B cell (primary cell): ENCODE data around the gene ATXN7L2. TPM values are rescaled to one million over a fixed set of nuclear protein-coding genes. Genes with fewer than 3 reads are reported as not detected.
A peak's percentile ranks its signal among the peaks of the same experiment; 100 is the strongest.

ENCODE experiments used
- ATAC-seq: fragments of 200-7000 bp; cut with Tn5 transposase; one replicate; pipeline ENCODE4 v1.10.0; 2021; ENCODE audit warnings: low read depth, mild to moderate bottlenecking, moderate number of reproducible peaks, moderate library complexity
- CTCF ChIA-PET: fragments of 350-600 bp; sonication (Branson Sonifier 250); formaldehyde crosslinking; loops from one replicate; lab custom pipeline; 2021; ENCODE audit warnings: antibody characterized with exemption, inconsistent platforms; lab: Charles Lee
- POLR2A ChIA-PET: fragments of 350-600 bp; sonication (Branson Sonifier 250); formaldehyde crosslinking; loops from one replicate; lab custom pipeline; 2021; ENCODE audit warnings: antibody characterized with exemption; lab: Charles Lee
- DNase-seq: peaks from one replicate; pipeline ENCODE4 v3.0.0; 2013
- H2AFZ ChIP-seq: 2 replicates; pipeline ENCODE4 v1.6.1; 2012; ENCODE audit warnings: mild to moderate bottlenecking, low read depth, low read length; ENCODE audit not compliant: insufficient read depth, poor library complexity, severe bottlenecking
- H3K27ac ChIP-seq, 2 donors: 1 replicate in 1 of 2; 2 replicates in 1 of 2; pipeline ENCODE4 v1.5.1; 2012 to 2013; ENCODE audit warnings: low read length in 2 of 2, mild to moderate bottlenecking in 2 of 2, moderate library complexity in 1 of 2
- H3K27me3 ChIP-seq, 4 experiments: fragments of 200-600 bp in 1 of 4; sonication (generic) in 1 of 4; replicated peaks in 1 of 4; 1 replicate in 2 of 4; 2 replicates in 2 of 4; pipeline versions ENCODE4 v1.6.1 to v1.7.0; 2013 to 2016; ENCODE audit warnings: low read length in 3 of 4, mild to moderate bottlenecking in 2 of 4, mixed read lengths in 1 of 4, moderate library complexity in 1 of 4; ENCODE audit not compliant: insufficient read depth in 4 of 4, control insufficient read depth in 3 of 4; ENCODE audit errors: control extremely low read depth in 1 of 4
- H3K36me3 ChIP-seq, 2 experiments: replicated peaks in 1 of 2; 1 replicate in 1 of 2; 2 replicates in 1 of 2; pipeline versions ENCODE4 v1.6.1 to v1.7.1; 2013; ENCODE audit warnings: low read length in 1 of 2; ENCODE audit not compliant: insufficient read depth in 2 of 2, control insufficient read depth in 1 of 2; ENCODE audit errors: control extremely low read depth in 1 of 2, extremely low read depth in 1 of 2
- H3K4me1 ChIP-seq, 2 donors: fragments of 200-600 bp in 1 of 2; sonication (generic) in 1 of 2; 1 replicate in 1 of 2; 2 replicates in 1 of 2; pipeline versions ENCODE4 v1.5.1 to v1.6.1; 2013 to 2017; ENCODE audit warnings: low read length in 2 of 2; ENCODE audit not compliant: control insufficient read depth in 2 of 2, insufficient read depth in 2 of 2
- H3K4me2 ChIP-seq: replicated peaks from 2 replicates; pipeline ENCODE3; 2012; ENCODE audit warnings: mild to moderate bottlenecking, low read depth, low read length; ENCODE audit not compliant: poor library complexity, severe bottlenecking
- H3K4me3 ChIP-seq, 5 experiments: fragments of 200-600 bp in 1 of 5; sonication (generic) in 1 of 5; 1 replicate in 3 of 5; 2 replicates in 2 of 5; pipeline versions ENCODE4 v1.5.1 to v1.7.0; 2011 to 2016; ENCODE audit warnings: low read length in 4 of 5, mild to moderate bottlenecking in 4 of 5, low read depth in 2 of 5, control low read depth in 1 of 5, moderate library complexity in 1 of 5; ENCODE audit not compliant: insufficient read depth in 1 of 5; ENCODE audit errors: control extremely low read depth in 1 of 5, extremely low read depth in 1 of 5
- H3K79me2 ChIP-seq: fragments of 200-600 bp; sonication (generic); one replicate; pipeline ENCODE4 v1.6.0; 2016; ENCODE audit warnings: low read length; ENCODE audit not compliant: control insufficient read depth, insufficient read depth
- H3K9ac ChIP-seq: fragments of 200-600 bp; sonication (generic); 2 replicates; pipeline ENCODE4 v1.6.1; 2017; ENCODE audit warnings: mild to moderate bottlenecking, low read length, moderate library complexity
- H3K9me3 ChIP-seq, 3 donors: one replicate each; pipeline versions ENCODE4 v1.6.1 to v1.7.1; 2013; ENCODE audit warnings: low read length in 2 of 3; ENCODE audit not compliant: control insufficient read depth in 2 of 3, insufficient read depth in 1 of 3; ENCODE audit errors: control extremely low read depth in 1 of 3
- H4K20me1 ChIP-seq: 2 replicates; pipeline ENCODE4 v1.6.0; 2012; ENCODE audit warnings: mild to moderate bottlenecking, low read length; ENCODE audit not compliant: insufficient read depth, control insufficient read depth, poor library complexity, severe bottlenecking
- H3K27ac Mint-ChIP-seq: one replicate; pipeline ENCODE4 v1.8.0; 2021; ENCODE audit warnings: mixed read lengths
- H3K27me3 Mint-ChIP-seq: one replicate; pipeline ENCODE4 v1.8.0; 2021; ENCODE audit warnings: mixed read lengths
- H3K4me1 Mint-ChIP-seq: one replicate; pipeline ENCODE4 v1.8.0; 2021; ENCODE audit warnings: mixed read lengths
- H3K4me3 Mint-ChIP-seq: one replicate; pipeline ENCODE4 v1.8.0; 2021; ENCODE audit warnings: mixed read lengths
- H3K9me3 Mint-ChIP-seq: one replicate; pipeline ENCODE4 v1.8.0; 2022; ENCODE audit warnings: mixed read lengths; ENCODE audit not compliant: insufficient read depth
- CTCF ChIP-seq: fragments of 200-600 bp; IDR thresholded peaks from one replicate; pipeline ENCODE4 v1.8.0; 2022; ENCODE audit warnings: antibody characterized with exemption, mild to moderate bottlenecking
- EZH2 ChIP-seq: IDR thresholded peaks from 2 replicates; pipeline ENCODE4 v1.6.1; 2012; ENCODE audit warnings: borderline replicate concordance, low read depth, mild to moderate bottlenecking, moderate library complexity, low read length; ENCODE audit not compliant: insufficient read depth, poor library complexity, severe bottlenecking
- WGBS: methylation state at CpG from one replicate; pipeline ENCODE4 v1.1.5; 2013; ENCODE audit warnings: missing lambda C conversion rate; ENCODE audit not compliant: insufficient coverage; 5-methylcytosine and 5-hydroxymethylcytosine counted together
- intact Hi-C: fragments of 100-400 bp; cut with micrococcal nuclease; formaldehyde crosslinking; loops from one replicate; pipeline ENCODE4 v1.10.0; 2022
- polyA plus RNA-seq: library from polyadenylated mRNA; depleted of rRNA; stranded (reverse); fragments of >200 nt; gene quantifications from 2 replicates; pipeline ENCODE4 v1.2.3, GENCODE V29; 2012
- total RNA-seq, 2 donors: library from RNA; stranded (reverse); fragments of 120-200 nt in 1 of 2; gene quantifications; 1 replicate in 1 of 2; 2 replicates in 1 of 2; pipeline versions ENCODE4 v1.2.3 to v1.2.4, GENCODE V29; 2013 to 2022

The ATXN7L2 gene
- total and polyA plus RNA-seq, 2 donors (not counting 1 experiment from before 2014, with no cell fraction given), result 10.9 to 12.4 TPM

- peak within 1 kb of the TSS; percentile 87 for H3K4me2 ChIP-seq
- H3K9me3 Mint-ChIP-seq, result no peaks in the 10 kb centered on the region
- TF ChIP-seq CTCF (no peak), EZH2 (no peak)
These were observed 25.8 kb downstream of the ATXN7L2 start, which contains the start of gene AMIGO1 for GRCh38 chr1:109509176-109510134. Gene AMIGO1 (minus strand): TSS chr1:109509727. CDS start chr1:109508912, 815 bp downstream.

More at GRCh38 chr1:109509176-109510134, 25.8 kb downstream of the ATXN7L2 start, which contains the start of gene AMIGO1:
- peak within 1 kb of the TSS; percentile 92 for H3K4me3 Mint-ChIP-seq
- CTCF ChIA-PET, result interaction anchor here (1.6 to 37.9 kb wide), 4 partner anchors 16 to 131 kb away, joined by 3 to 926 read pairs (median 20); partner anchors contain the start of genes CYB561D1 and GPR61
- H3K9ac ChIP-seq, result peak within 1 kb of the TSS; percentile 65
- H3K9me3 ChIP-seq, result no peaks in the 10 kb centered on the region
- H3K27ac ChIP-seq, result no peak within 1 kb of the TSS
- H2AFZ ChIP-seq, result peak within 1 kb of the TSS; percentile 80
- peaks cover 0 to 9% (median 5%) of the 10 kb centered on the region in 4 experiments for H3K27me3 ChIP-seq
- peak within 1 kb of the TSS; percentile 49 to 64 (median 62) for H3K4me3 ChIP-seq
- H3K27me3 Mint-ChIP-seq, result peaks cover 37% of the 10 kb centered on the region
- no peaks in the 10 kb centered on the region for H3K79me2 ChIP-seq
- peak within 1 kb of the TSS; percentile 37 for H3K27ac Mint-ChIP-seq
- H3K36me3 ChIP-seq, result no peaks in the 10 kb centered on the region
- H3K4me1 ChIP-seq, result peaks cover 11 to 15% of the 10 kb centered on the region in 2 donors
- WGBS, result 3% methylated on average over 95 of the region's 100 CpGs
- POLR2A ChIA-PET, result interaction anchor here (0.6 to 1.0 kb wide), 3 partner anchors 23 to 26 kb away, joined by 3 to 6 read pairs (median 5); partner anchors contain the start of gene ATXN7L2
- no peaks in the 10 kb centered on the region for H4K20me1 ChIP-seq
- intact Hi-C loops, result loop anchor here (1.0 kb wide), 2 partner anchors 15 to 26 kb away; partner anchors contain the start of genes ATXN7L2 and CYB561D1
- DNase-seq, result peak; percentile 81
- peaks cover 18% of the 10 kb centered on the region for H3K4me1 Mint-ChIP-seq
- ATAC-seq, result peak; percentile 84
